ENCODE measurements around the gene TMA7B.
"Not testable (repeated sequence)": the region's sequence is repeated elsewhere in the genome, so short reads cannot be mapped to it uniquely, and the experiment has no call there.

TMA7B gene

DNA sequence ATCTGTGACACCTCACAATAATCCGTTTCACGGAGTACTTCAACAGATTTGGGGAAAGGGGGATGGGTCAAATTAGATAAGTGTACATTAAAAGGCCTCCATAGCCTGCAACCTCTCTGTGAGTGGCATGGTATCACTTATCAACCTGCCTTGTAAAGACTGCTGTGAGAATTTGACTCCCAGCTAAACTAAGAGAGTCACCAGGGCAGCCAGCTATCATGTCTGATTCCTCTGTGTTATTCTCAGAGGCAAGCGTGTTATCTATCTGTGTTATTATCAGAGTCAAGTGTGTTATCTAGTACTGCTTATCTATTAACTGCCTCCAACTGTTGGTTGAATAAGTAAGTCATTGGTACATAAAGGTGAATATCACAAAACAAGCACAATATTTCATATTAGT lies 30.5 kb downstream of the TMA7B start:
- no peak for DNase-seq (ENCODE audit: low read depth)
- H3K4me3 ChIP-seq (ENCODE audit: low read length), result no peak overlapping the region
- no peak for TF ChIP-seq CTCF (conservative IDR thresholded peaks at IDR 0.05; ENCODE audit: low read depth, low read length)

- DNase-seq (ENCODE audit: low read depth), result no peak
- H3K4me3 ChIP-seq (ENCODE audit: low read length), result no peak overlapping the region
- TF ChIP-seq CTCF (conservative IDR thresholded peaks at IDR 0.05; ENCODE audit: low read depth, low read length), result no peak
Observed at GRCh38 chr22:39991159-39991860, 31.1 kb downstream of the TMA7B start.

DNA sequence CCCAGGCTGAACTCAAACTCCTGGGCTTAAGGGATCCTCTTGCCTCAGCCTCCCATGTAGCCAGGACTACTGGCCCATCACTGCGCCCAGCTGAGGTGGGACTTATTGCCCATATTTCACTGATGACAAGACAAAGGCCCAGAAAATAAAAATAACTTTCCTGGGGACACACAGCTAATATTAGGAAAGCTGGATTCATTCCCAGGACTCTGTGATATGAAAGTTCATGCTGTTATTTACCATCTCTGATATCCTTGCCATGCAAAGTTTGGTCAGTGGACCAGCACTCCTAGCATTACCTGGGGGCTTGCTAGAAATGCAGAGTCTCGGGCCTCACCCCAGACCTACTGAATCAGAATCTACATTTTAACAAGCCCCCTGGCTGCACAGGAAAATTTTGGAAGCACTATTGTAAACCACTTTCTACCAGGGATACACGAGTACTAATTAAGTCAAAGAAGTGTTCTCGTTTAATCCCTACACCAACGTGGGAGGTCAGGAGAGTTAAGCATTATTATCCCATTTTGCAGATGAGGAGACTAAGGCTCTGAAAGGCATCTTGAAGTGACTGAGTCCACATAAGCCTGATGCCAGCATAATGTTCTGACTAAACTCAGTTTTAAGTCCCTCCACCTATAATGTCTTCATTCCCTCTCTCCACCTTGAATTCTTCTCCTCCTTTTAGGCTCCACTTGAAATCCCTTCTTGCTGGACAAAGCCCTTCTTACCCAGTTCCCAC lies 32.1 kb downstream of the TMA7B start:
- no peak for TF ChIP-seq CTCF (conservative IDR thresholded peaks at IDR 0.05; ENCODE audit: low read depth, low read length)
- no peak for DNase-seq (ENCODE audit: low read depth)

DNA sequence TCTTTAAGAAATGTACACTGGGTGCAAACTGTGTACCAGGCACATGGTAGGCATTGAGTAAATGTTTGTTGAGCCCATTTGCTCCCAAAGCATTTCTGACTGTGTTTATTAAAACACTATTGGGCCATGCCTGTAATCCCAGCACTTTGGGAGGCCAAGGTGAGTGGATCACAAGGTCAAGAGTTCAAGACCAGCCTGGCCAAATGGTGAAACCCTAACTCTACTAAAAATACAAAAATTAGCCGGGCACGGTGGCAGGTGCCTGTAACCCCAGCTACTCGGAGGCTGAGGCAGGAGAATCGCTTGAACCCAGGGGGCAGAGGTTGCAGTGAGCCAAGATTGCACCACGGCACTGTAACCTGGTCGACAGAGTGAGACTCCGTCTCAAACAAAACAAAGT lies 32.7 kb downstream of the TMA7B start:
- not testable (repeated sequence) for H3K4me3 ChIP-seq (ENCODE audit: low read length); DNase-seq (ENCODE audit: low read depth)

More for the DNA sequence above, 32.1 kb downstream of the TMA7B start:
- no peak overlapping the region for H3K4me3 ChIP-seq (ENCODE audit: low read length)

- no peak for TF ChIP-seq CTCF (conservative IDR thresholded peaks at IDR 0.05; ENCODE audit: low read depth, low read length)
- no peak for DNase-seq (ENCODE audit: low read depth)
- H3K4me3 ChIP-seq (ENCODE audit: low read length), result peak overlapping the region; percentile 3
Observed at GRCh38 chr22:39994041-39994565, 33.9 kb downstream of the TMA7B start.

DNA sequence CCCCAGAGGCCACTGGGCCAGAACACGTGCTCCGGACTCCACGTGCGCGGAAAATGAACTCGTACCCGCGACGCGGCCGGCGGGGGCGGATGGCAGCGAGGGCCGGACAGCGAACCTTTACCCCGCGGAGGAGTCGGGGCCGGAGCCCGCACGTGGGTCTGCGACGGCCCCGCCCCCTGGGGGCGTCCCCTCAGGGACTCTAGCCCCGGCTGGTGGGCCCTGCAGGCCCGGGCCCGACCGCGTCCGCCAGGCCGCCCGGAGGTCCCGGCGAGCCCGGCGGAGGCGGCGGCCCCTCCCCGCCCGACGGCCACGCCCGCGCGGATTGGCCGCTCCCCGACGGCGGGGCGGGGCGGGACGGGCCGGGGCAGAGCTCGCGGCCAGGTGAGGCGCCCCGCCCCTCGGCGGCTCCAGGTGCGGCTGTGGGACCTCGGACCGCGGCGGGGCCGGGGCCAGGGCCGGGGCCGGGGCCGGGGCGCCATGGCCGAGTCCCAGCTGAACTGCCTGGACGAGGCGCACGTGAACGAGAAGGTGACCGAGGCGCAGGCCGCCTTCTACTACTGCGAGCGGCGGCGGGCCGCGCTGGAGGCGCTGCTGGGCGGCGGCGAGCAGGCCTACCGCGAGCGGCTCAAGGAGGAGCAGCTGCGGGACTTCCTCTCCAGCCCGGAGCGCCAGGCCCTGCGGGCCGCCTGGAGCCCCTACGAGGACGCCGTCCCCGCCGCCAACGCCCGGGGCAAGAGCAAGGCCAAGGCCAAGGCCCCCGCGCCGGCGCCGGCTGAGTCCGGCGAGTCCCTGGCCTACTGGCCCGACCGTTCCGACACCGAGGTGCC lies 34.6 kb downstream of the TMA7B start, which contains the start of gene FAM83F:
FAM83F (plus strand) TSS at position 389 of the 827 bp plus-strand sequence; CDS start at position 478, 89 bp downstream.
- DNase-seq (ENCODE audit: low read depth), result no peak
- H3K4me3 ChIP-seq (ENCODE audit: low read length), result peak within 1 kb of the TSS; percentile 3
- TF ChIP-seq CTCF (conservative IDR thresholded peaks at IDR 0.05; ENCODE audit: low read depth, low read length), result no peak

All from retinal pigment epithelial cell (primary cell).